HG02870 (cell line): ENCODE measurements around the gene NLRC5.
A peak's percentile ranks its signal among the peaks of the same experiment; 100 is the strongest.
"Not testable (repeated sequence)": the region's sequence is repeated elsewhere in the genome, so short reads cannot be mapped to it uniquely, and the experiment has no call there.

Experiments used
- ATAC-seq: cut with Tn5 transposase; IDR thresholded peaks from one replicate; pipeline ENCODE4 v1.9.1; 2021; ENCODE audit warnings: mild to moderate bottlenecking, moderate library complexity; ENCODE audit not compliant: unreplicated experiment

Gene NLRC5

DNA sequence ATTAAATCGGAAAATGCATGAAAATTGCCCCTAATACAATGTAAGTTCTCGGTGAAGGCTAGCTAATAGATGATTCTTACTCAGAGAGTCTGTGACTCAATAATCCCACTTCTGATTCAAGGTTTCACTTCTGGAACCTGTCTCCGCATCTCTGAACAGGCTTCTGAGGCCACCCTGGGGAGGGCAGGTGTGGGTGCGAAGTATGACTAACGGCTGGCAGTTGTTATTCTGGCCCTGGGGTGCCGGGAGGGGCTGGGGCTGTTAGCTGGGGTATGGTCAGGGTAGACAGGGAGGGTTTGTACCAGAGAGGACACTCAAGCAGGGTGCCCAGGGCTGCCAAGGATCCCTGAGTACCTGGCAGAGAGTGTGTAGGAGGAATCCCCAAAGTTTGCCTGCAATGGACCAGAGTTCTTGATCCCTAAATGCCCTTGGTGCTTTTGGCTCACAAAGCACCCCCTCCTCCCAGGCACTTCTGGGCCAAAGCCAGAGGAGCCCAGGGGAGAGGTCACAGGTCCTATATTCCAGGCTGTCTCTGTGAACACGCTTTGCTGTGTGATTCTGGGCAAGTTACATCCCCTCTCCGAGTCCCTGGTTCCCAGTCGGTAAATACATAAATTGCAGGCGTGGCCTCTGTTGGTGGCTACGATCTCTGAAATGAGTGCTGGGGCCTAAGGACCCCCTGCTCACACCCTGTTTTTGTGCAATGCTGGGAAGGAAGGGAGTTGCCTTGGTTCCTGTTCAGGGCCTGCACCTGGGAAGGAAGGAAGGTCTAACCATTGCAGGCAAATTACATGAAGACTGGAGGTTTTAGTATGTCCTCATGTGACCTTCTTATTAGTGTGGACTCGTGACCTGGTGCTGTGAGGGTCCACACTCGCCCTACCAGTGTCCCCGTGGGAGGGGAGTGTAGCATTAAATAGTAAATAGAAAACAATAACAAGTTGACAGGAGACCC is 53.1 kb downstream of the NLRC5 start:
- peak; percentile 67 for ATAC-seq

DNA sequence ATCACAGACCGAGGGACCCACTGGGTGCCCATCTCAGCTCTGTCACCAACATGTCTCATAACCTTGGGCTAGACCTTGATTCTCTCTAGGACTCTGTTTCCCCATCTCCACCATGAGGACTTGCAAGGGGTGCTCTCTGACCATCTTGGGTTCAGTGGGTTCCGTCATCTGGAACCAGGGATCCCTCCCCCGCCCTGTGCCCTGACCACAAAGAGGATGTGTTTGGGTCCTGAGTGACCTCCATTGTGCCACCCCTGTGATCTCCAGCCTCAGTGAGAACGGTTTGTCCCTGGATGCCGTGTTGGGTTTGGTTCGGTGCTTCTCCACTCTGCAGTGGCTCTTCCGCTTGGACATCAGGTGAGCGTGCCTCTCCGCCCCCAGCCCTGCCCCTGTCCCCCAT is 53.9 kb downstream of the NLRC5 start:
- ATAC-seq = no peak

DNA sequence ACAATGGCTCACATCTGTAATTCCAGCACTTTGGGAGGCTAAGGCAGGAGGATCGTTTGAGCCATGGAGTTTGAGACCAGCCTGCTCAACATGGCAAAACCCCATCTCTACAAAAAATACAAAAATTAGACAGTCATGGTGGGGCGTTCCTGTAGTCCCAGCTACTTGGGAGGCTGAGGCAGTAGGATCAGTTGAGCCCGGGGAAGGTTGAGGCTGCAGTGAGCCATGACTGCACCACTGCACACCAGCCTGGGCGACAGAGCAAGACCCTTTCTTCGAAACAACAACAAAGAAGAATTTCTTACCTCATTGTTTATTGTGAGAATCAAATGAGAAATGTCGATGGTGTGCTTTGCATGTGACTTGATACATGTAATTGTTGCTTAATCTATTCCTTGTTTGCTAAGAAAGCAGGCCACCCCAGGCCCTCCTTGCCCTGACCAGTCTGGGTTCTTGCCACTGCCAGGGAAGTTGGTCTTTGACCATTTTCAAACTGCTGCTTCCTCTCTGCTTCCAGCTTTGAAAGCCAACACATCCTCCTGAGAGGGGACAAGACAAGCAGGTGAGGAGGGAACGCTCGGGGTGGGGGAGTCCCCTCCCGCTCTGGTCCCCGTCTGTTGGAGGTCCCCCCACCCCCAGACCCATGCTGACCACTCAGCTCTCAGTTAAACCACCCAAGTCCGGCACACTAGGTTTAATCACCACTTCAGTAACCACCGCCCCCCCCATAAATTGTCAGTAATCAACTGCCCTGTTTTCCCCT is 55.8 kb downstream of the NLRC5 start:
- ATAC-seq = no peak

DNA sequence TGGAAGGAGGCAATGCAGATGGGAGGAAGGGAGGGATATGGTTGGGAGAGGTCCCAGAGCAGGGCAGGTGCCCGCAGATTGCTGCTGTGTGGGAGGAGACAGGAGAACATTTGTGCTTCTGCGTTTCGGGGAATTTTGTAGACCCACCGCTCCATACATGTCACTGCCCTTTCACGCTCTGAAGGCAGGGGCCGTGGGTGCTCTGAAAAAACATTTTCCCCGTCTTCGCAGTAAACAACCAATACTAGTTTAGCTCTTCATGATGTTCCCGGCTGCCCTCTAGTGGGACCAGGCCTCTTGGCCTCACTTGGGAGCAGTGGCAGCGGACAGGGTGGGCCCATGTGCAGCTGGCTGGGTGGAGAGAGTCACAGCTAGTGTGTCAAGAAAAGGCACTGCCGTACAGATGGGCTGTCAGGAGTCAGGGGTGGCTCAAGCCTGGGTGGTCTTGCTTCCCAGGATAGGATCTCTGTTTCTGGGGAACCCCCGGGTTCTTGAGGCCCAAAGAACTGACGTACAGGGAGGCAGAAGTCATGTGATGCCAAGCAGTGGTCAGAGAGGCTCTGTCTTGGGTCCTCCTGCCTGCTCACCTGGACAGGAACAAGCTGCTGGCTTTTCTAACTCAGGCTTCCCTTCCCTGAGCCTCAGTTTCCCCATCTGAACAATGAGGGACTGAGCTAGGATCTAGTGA is 56.5 kb downstream of the NLRC5 start:
- no peak for ATAC-seq

DNA sequence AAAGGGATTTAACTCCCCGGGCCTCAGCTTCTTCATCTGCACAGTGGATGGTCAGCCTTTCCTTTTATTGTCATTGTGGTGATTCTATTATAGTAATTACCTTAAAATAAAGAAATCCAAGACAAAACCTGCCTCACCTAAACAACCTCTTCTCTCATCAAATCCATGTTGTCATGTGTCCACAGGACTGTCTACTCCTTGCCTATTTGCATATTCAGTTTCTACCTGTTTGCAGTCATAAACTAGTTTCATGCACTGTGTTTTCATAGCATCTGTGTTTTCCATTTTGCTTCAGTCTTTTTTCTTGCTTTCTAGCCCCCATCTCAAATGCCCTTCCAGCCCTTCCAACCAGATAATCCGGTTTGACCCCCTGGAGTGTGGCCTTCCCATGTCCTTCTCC is 58.7 kb downstream of the NLRC5 start:
- ATAC-seq = no peak

DNA sequence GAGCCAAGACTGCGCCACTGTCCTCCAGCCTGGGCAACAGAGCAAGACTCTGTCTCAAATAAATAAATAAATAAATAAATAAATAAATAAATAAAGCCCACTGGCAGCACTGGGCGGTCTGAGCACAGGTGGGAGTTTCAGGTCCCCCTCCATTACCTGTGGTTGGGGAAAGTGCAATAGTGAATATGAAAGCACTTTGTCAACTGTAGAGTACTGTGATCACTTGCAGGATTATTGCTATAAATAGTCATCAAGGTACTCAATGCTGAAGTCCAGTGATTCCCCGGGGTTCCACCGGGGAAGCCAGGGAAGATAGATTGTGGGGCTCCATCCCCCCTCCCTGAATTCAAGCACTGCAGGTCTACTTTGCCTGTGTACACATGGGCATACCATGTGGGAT is 60.3 kb downstream of the NLRC5 start:
- peak; percentile 78 for ATAC-seq

DNA sequence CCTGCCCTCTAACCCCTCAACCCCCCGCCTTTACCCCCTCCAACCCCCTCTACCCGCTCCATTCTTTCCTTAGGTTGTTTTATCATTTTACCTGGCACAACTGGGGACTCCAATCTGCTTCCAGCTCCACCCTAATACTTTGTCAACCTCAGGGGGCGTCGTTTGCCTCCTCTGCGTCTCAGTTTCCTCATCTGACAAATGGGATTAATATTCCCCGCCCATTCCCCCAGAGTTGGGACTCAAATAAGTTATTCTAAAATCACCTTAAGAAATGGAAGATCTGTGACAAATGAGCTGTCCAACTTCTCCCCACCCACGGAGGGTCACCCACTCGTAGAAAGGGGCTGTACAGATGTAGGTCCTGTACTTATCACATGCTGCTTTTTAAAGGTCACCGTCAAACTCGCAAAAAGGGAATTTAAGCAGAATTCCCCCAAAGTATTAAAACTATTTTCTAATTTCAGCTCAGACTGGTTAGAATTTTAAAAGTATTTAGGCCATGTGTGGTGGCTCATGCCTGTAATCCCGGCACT is 62.4 kb downstream of the NLRC5 start:
- no peak for ATAC-seq

DNA sequence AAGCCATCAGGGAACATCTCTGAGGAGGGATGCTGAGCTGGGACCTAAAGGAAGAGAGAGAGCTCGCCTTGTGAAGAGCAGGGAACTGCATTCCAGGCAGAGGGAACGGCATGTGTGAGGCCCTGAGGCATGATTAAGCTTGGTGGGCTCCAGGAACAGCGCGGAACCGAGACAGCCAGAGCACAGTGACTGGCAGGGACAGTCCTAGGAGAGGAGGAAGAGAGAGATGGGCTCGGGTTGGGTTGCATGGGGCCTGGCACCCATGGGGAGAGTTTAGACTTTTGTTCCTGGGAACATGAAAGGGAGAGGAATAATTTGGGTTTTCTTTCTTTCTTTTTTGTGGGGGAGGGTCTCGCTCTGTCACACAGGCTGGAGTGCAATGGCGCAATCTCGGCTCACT is 63.8 kb downstream of the NLRC5 start:
- no peak for ATAC-seq

DNA sequence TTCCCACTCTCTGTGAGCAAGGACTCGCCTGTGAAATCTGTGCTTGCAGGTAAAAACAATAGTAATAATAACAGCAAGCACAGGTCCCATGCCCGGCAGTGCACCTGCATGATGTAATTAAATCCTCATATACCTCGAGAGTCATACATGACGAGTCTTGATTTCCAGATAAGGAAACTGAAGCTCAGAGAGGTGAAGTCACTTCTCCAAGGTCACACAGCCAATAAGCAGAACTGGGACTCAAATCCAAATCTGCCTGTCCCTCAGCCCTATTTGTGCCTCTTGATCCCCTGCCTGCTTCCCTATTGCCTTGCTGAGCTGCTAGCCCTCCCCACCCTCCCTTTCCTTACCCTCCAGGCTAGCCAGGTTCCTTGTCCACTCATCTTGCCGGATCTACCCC is 65.0 kb downstream of the NLRC5 start:
- ATAC-seq = no peak

DNA sequence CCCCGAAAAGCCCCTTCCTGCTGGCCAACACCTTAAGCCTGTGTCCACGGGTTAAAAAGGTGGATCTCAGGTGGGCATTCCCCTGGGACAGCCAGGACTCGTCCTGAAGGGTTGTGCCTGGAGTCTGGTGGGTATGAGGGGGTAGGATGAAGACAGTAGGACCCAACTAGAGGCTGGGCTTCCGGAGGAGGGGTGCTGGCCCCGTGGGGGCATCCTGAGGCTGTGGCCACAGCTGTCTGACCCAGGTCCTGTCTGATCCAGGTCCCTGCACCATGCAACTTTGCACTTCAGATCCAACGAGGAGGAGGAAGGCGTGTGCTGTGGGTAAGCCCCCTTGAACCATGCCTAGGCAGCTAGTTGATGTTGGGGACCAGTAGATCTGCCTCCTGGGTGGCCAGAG is 65.4 kb downstream of the NLRC5 start:
- no peak for ATAC-seq

DNA sequence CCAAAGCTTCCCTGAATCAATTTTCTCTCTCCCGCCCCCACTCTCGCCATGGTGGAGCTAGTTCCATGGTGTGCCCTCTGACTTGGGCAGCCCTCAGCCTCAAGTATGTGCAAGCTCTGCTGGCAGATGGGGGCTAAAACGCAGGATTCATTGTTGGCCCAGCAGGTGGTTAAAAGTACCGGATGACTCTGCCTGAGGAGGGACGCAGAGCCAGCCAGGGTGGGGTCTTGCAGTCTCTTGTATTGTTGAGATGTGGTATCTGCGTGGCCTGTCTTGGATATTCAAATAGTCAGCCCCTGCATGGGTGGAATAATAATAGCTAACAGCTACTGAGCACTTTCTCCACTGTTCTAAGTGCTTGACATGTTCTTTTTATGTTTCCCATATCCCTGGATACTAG is 66.3 kb downstream of the NLRC5 start:
- ATAC-seq = no peak

DNA sequence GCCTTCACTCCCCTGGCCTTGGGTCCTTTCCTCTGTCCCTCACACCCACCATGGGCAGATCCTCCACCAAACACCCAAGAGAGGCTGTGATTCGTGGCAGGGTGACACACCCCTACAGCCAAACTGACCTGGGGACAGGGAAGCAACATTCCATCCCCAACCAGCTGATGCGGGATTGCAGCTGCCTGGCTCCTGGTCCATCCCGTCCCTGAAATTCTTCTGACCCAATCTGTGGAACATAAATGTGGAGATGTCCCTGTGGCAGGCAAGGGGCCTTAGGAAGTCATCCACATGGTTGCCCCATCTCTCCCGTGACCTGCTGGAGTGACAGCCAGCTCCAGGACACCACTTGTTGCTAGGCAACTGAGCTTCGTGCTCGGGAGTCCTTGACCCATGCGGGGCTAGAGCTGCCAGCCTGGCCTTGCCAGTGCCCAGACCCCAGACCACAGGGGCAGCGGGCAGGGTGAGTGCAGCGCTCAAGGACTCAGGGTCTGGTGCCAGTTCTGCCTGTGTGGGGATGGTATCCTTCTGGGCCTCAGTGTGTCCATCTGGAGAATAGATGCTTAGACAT is 69.0 kb downstream of the NLRC5 start:
- no peak for ATAC-seq

DNA sequence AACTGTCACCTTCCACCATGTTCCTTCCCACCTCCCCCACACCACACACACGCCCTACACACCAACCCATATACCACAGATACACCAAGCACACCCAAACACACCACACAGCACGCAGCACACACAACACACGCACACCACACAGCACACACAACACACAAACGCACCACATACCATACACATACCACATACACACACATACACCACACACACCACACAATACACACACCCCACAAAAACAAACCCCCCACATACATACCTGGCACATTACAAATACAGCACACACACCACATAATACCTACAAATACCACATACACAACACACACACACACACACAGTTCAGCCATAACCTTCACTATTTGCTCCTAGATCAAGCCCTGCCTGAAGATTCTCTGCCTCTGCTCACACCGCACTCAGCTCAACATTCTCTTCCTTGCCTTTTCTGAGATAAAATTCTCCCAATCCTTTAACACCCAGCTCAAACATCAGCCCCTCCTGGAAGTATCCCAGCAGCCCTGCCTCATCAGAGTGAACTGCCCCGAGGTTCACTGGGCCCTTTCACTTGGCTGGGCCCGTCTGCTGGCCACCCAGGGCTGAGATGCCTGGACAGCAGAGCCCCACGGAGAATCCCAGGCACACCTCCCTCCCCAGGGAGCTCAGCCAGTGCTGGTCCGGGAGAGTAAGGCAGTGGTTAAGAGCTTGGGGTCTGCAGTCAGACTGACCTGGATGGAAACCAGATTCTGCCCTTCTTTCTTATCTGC is 71.1 kb downstream of the NLRC5 start:
- ATAC-seq = no peak

DNA sequence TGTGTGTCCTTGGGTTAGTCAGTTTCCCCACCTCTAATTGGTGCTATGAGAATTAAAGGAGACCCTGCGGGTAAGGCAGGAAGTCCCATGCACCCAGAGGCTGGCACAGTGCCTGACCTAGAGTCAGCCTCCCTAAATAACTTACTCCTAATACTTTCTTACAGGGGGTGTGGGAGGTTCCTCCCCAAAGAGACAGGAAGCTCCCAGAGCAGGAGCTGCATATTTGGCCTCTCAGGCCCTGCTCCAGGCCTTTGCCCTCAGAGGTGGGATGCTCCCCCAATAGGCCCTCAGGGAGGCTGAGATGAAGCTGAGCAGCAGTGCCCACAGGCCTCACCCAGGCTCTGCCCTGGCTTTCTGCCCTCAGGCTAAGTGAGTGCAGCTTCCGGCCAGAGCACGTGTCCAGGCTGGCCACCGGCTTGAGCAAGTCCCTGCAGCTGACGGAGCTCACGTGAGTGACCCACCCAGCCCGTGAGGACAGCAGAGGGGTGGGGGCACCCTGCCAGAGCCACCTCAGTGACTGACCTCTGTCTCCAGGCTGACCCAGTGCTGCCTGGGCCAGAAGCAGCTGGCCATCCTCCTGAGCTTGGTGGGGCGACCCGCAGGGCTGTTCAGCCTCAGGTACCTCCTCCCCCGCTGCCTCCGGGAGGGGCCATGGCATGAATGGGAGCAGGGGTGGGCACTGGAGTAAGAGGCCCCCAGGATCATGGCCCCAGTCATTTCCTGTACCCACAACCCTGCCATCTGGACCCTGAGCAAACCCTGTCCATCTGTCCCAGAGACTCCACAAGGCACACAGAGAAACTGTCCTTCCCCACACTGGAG is 71.9 kb downstream of the NLRC5 start:
- no peak for ATAC-seq

DNA sequence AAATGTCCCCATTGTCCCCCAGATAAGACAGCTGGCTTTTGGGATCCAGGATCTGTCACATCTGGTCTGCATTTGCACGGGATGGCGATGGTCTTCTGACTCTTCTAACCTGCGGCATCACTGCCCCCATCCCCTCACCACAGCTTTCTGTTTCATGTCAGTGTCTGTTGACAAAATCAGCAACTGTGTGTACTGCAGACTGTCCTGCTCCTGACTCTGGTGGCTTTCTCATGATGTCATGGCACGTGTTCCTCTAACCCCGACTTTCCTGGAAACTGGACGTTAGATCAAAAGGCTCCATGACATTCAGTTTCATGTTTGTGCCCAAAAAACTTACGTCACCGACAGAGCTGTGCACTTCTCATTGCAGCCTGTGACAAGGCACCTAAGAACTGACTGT is 73.0 kb downstream of the NLRC5 start:
- ATAC-seq = no peak

DNA sequence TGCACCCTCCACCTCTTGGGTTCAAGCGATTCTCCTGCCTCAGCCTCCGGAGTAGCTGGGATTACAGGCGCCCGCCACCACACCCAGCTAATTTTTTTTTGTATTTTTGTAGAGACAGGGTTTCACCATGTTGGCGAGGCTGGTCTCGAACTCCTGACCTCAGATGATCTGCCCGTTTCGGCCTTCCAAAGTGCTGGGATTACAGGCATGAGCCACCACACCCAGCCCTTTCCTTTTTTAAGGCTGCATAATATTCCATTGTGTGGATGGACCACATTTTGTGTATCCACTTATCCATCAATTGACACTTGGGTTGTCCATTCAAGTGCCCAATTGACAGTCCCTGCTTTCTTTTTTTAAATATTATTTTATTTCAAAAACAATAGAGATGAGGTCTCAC is 73.8 kb downstream of the NLRC5 start:
- ATAC-seq = not testable (repeated sequence)

DNA sequence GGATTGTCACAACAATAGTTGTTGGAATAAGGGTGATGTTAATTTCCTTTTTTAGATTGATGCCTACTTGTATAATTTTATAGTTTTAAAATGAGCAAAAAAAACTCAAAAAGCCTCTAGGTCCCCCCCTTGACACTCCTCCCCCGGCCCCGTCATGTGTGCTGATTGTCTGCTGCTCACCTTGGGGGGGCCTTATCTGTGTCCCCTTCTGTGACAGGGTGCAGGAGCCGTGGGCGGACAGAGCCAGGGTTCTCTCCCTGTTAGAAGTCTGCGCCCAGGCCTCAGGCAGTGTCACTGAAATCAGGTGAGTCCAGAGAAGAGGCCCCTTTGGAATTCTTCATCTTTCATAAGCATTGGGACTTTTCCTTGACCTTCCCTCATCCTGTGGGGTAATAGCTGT is 75.6 kb downstream of the NLRC5 start:
- ATAC-seq = no peak

DNA sequence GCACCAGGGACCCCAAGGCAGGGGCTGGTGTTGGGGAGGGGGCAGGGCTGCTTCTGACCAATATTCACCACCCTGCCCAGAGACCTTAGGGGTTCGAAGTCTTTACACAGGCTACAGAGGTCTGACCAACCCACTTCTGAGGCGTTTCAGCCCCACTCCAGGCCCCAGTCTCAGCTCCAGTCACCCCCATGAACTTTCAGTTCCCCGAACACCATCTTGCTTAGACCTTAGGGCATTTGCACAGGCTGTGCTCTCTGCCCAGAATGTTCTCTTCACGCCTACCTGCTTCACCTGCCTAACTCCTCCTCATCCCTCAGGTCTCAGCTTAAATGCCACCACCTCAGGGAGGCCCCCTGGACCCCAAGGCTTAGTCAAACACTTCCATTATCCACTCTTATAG is 77.3 kb downstream of the NLRC5 start:
- no peak for ATAC-seq

DNA sequence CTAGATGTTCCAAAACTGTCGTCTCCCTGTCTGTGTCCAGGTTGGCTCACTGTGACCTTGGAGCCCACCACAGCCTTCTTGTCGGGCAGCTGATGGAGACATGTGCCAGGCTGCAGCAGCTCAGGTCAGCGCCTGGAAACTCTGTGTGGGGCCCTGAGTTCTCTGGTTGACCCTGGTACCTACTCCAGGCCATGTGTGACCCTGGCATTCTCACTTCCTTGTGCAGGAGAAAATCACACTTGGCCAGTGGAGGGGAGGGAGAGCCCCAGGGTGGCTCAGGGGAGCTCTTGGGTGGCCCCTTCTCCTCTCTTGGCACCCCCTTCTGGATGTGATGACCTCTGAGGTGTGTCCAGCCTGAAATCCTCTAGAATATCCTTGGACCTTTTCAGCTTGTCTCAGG is 78.0 kb downstream of the NLRC5 start:
- ATAC-seq = no peak
